Mesenteric fat pad (tissue), 1 donor: ENCODE measurements around the gene MRPL50. TPM values are rescaled to one million over a fixed set of nuclear protein-coding genes. Genes with fewer than 3 reads are reported as not detected.
A peak's percentile ranks its signal among the peaks of the same experiment; 100 is the strongest.

ENCODE experiments used
- DNase-seq: peaks from one replicate; pipeline ENCODE4 v3.0.0-alpha.2; 2020; ENCODE audit warnings: low spot score
- long read RNA-seq: library from polyadenylated mRNA; unstranded; transcript quantifications from one replicate; pipeline ENCODE4 v2.0.0, GENCODE V29; 2020
- total RNA-seq: library from RNA; stranded (reverse); fragmentation: NEBNext Ultra II Directional; extraction: Animal tissue kit (Norgen Biotek cat#: 25700); gene quantifications from one replicate; pipeline ENCODE4 v1.2.1, GENCODE V29; 2021
- donor health status: DM: yes; HTN: yes; CAD: no.

Gene MRPL50
- 10.1 TPM for total RNA-seq
- long read RNA-seq, transcript MRPL50-201 (2 exons, 3,332 nt) = major isoform, 42 of 44 reads
- long read RNA-seq, partial matches to known transcripts = 0 of 44 reads
- long read RNA-seq, other reads (novel, unspliced or antisense) = 2 of 44 reads

- DNase-seq = peak; percentile 98
These were observed at the start of gene MRPL50, which contains the start of gene ZNF189 for GRCh38 chr9:101398068-101398929. Gene MRPL50 (minus strand): TSS chr9:101398618. CDS start chr9:101398592, 26 bp downstream. Gene ZNF189 (plus strand): TSS chr9:101398851. CDS start chr9:101399157, 306 bp downstream.

GRCh38 chr9:101446732-101447131 is 48.3 kb upstream of the MRPL50 start:
- DNase-seq = no peak

- no peak for DNase-seq
These were observed 47.1 kb upstream of the MRPL50 start for GRCh38 chr9:101445353-101446029.

- no peak for DNase-seq
These were observed 45.0 kb upstream of the MRPL50 start for GRCh38 chr9:101443364-101443771.

- no peak for DNase-seq
These were observed 44.3 kb upstream of the MRPL50 start for GRCh38 chr9:101442736-101443135.

GRCh38 chr9:101442318-101442717 is 43.9 kb upstream of the MRPL50 start:
- DNase-seq = no peak

GRCh38 chr9:101440714-101441230 is 42.4 kb upstream of the MRPL50 start:
- DNase-seq = no peak

- no peak for DNase-seq
These were observed 40.1 kb upstream of the MRPL50 start for GRCh38 chr9:101438523-101438922.

GRCh38 chr9:101437806-101438232 is 39.4 kb upstream of the MRPL50 start:
- no peak for DNase-seq

- no peak for DNase-seq
These were observed 37.2 kb upstream of the MRPL50 start, which contains the start of gene ALDOB for GRCh38 chr9:101435601-101436079. Gene ALDOB (minus strand): TSS chr9:101435774. CDS start chr9:101430887, 4,887 bp downstream.

GRCh38 chr9:101434998-101435397 is 36.6 kb upstream of the MRPL50 start:
- DNase-seq = no peak

- no peak for DNase-seq
These were observed 34.8 kb upstream of the MRPL50 start for GRCh38 chr9:101433229-101433628.

GRCh38 chr9:101432740-101433139 is 34.3 kb upstream of the MRPL50 start:
- no peak for DNase-seq

GRCh38 chr9:101432171-101432570 is 33.8 kb upstream of the MRPL50 start:
- no peak for DNase-seq

- DNase-seq = no peak
These were observed 31.3 kb upstream of the MRPL50 start for GRCh38 chr9:101429736-101430135.

GRCh38 chr9:101428909-101429308 is 30.5 kb upstream of the MRPL50 start:
- no peak for DNase-seq

GRCh38 chr9:101427957-101428655 is 29.7 kb upstream of the MRPL50 start:
- DNase-seq = no peak

GRCh38 chr9:101427358-101427757 is 28.9 kb upstream of the MRPL50 start:
- DNase-seq = no peak

GRCh38 chr9:101421653-101422065 is 23.2 kb upstream of the MRPL50 start:
- no peak for DNase-seq

GRCh38 chr9:101419863-101420262 is 21.4 kb upstream of the MRPL50 start:
- no peak for DNase-seq
